ENCODE results near the gene S100A13.

DNA sequence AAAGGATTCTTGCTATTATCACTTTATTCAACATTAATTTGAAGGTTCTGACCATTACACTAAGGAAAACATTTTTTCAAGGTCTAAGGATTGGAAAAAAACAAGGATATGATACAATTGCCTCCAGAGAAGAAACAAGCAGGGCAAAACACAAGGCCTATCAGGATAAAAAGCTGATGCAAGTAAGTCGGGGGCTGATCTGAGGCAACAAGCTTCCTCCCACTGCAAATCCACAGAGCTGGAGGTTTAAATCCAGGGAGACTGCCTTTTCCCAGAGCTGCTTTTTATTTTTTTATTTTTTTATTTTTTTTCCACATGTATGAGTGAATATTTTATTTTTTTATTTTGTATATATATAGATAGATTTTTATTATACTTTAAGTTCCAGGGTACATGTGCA is 42.3 kb downstream of the S100A13 start:
- TF ChIP-seq, protein P1, sequence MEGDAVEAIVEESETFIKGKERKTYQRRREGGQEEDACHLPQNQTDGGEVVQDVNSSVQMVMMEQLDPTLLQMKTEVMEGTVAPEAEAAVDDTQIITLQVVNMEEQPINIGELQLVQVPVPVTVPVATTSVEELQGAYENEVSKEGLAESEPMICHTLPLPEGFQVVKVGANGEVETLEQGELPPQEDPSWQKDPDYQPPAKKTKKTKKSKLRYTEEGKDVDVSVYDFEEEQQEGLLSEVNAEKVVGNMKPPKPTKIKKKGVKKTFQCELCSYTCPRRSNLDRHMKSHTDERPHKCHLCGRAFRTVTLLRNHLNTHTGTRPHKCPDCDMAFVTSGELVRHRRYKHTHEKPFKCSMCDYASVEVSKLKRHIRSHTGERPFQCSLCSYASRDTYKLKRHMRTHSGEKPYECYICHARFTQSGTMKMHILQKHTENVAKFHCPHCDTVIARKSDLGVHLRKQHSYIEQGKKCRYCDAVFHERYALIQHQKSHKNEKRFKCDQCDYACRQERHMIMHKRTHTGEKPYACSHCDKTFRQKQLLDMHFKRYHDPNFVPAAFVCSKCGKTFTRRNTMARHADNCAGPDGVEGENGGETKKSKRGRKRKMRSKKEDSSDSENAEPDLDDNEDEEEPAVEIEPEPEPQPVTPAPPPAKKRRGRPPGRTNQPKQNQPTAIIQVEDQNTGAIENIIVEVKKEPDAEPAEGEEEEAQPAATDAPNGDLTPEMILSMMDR (IDR thresholded peaks at IDR 0.05), result no peak
- no peak for TF ChIP-seq POLR2A (IDR thresholded peaks at IDR 0.05)

All from esophagus squamous epithelium (tissue), 4 donors.